Psoas muscle (tissue), 8 donors: ENCODE measurements around the gene NMBR. TPM values are rescaled to one million over a fixed set of nuclear protein-coding genes. Genes with fewer than 3 reads are reported as not detected.

Source experiments
- ATAC-seq, 4 donors: fragments of 200-7000 bp; cut with Tn5 transposase; one replicate each; pipeline ENCODE4 v1.9.1; 2020; ENCODE audit warnings: moderate library complexity in 3 of 4, mild to moderate bottlenecking in 2 of 4
- DNase-seq, 2 donors: peaks; one replicate each; pipeline ENCODE4 v3.0.0-alpha.2; 2020
- H3K27ac ChIP-seq: fragments of 200-600 bp; one replicate; pipeline ENCODE4 v1.8.0; 2022
- H3K27me3 ChIP-seq, 3 donors: fragments of 200-600 bp in 1 of 3; one replicate each; pipeline versions ENCODE4 v1.6.1 to v1.8.0; 2013 to 2022; ENCODE audit warnings: low read length in 2 of 3, mild to moderate bottlenecking in 2 of 3, moderate library complexity in 1 of 3; ENCODE audit not compliant: insufficient read depth in 3 of 3
- H3K36me3 ChIP-seq, 2 donors: fragments of 200-600 bp in 1 of 2; one replicate each; pipeline versions ENCODE4 v1.6.1 to v1.8.0; 2013 to 2022; ENCODE audit warnings: low read depth in 1 of 2, mild to moderate bottlenecking in 1 of 2, moderate library complexity in 1 of 2; ENCODE audit not compliant: insufficient read depth in 1 of 2
- H3K4me1 ChIP-seq: fragments of 200-600 bp; one replicate; pipeline ENCODE4 v1.8.0; 2022
- H3K4me3 ChIP-seq: fragments of 200-600 bp; one replicate; pipeline ENCODE4 v1.8.0; 2022; ENCODE audit warnings: mild to moderate bottlenecking
- H3K9me3 ChIP-seq: fragments of 200-600 bp; one replicate; pipeline ENCODE4 v1.8.0; 2022
- CTCF ChIP-seq: fragments of 200-600 bp; IDR thresholded peaks from one replicate; pipeline ENCODE4 v1.8.0; 2022; ENCODE audit warnings: antibody characterized with exemption
- WGBS, 3 donors: extraction: QIAGEN DNeasy Blood & Tissue Kit; methylation state at CpG; one replicate each; pipeline versions ENCODE4 v1.1.6 to v1.1.7; 2013; 5-methylcytosine and 5-hydroxymethylcytosine counted together
- intact Hi-C, 2 donors: fragments of 100-400 bp; cut with DNase I; formaldehyde crosslinking; loops; one replicate each; pipeline versions ENCODE4 v1.11.0 to v1.14.2; 2022
- polyA plus RNA-seq, 3 donors: library from polyadenylated mRNA; stranded (reverse); fragments of 200-250 nt; gene quantifications; one replicate each; pipeline ENCODE4 v1.2.3, GENCODE V29; 2013
- total RNA-seq, 4 donors: library from RNA; stranded (reverse); fragmentation: NEBNext Ultra II Directional in 2 of 4; extraction: Animal tissue kit (Norgen Biotek cat#: 25700) in 2 of 4; gene quantifications; one replicate each; pipeline versions ENCODE4 v1.2.1 to v1.2.4, GENCODE V29; 2021 to 2023
- donor health status: healthy with polysubstance abuse.
- donor health status: DM: no; HTN: no; CAD: no; lungs with moderate emphysema.
- donor health status: Bipolar disorder and iron deficiency.
- donor health status: healthy.
- donor health status: DM: yes; HTN: yes; CAD: no.
- donor health status: DM: no; HTN: no; CAD: no.
- donor health status: DM: no; HTN: no; CAD: no.
- donor health status: DM: yes; HTN: yes; CAD: no.

NMBR gene
- total and polyA plus RNA-seq, 7 donors, result not detected

GRCh38 chr6:142183351-142183750 is 36.4 kb upstream of the NMBR start:
- intact Hi-C loops, result no loop called here
- no peak for TF ChIP-seq CTCF
- 87 to 97% (median 89%) methylated on average over 1 of the region's 1 CpG for WGBS, 3 donors

GRCh38 chr6:142182004-142182403 is 35.1 kb upstream of the NMBR start:
- Histone ChIP-seq H3K9me3 (peaks cover 5% of the 10 kb centered on the region), H3K36me3 (peaks cover 0 to 4% of the 10 kb centered on the region in 2 donors), H3K4me3 (no peak overlapping the region), H3K27ac (no peak overlapping the region), H3K27me3 (no peaks in the 10 kb centered on the region), H3K4me1 (peaks cover 6% of the 10 kb centered on the region)
- no peak for ATAC-seq
- intact Hi-C loops, result no loop called here
- no peak for TF ChIP-seq CTCF
- no peak for DNase-seq

More at GRCh38 chr6:142183351-142183750, 36.4 kb upstream of the NMBR start:
- H3K27me3 ChIP-seq, result no peaks in the 10 kb centered on the region
- H3K27ac ChIP-seq, result no peak overlapping the region
- no peak for ATAC-seq
- H3K4me1 ChIP-seq, result peaks cover 14% of the 10 kb centered on the region
- DNase-seq, result no peak
- no peaks in the 10 kb centered on the region for H3K36me3 ChIP-seq
- no peak overlapping the region for H3K4me3 ChIP-seq
- H3K9me3 ChIP-seq, result no peaks in the 10 kb centered on the region

- Histone ChIP-seq H3K4me1 (no peaks in the 10 kb centered on the region), H3K36me3 (peaks cover 0 to 24% of the 10 kb centered on the region in 2 donors), H3K27me3 (no peaks in the 10 kb centered on the region), H3K9me3 (peaks cover 5% of the 10 kb centered on the region), H3K27ac (no peak overlapping the region), H3K4me3 (no peak overlapping the region)
- intact Hi-C loops, result no loop called here
- no peak for TF ChIP-seq CTCF
- DNase-seq, result no peak
- ATAC-seq, result no peak
Observed at GRCh38 chr6:142178129-142178528, 31.2 kb upstream of the NMBR start.

- TF ChIP-seq CTCF, result no peak
- Histone ChIP-seq H3K36me3 (peaks cover 0 to 58% of the 10 kb centered on the region in 2 donors), H3K27ac (no peak overlapping the region), H3K4me1 (no peaks in the 10 kb centered on the region), H3K9me3 (peaks cover 5% of the 10 kb centered on the region), H3K27me3 (no peaks in the 10 kb centered on the region), H3K4me3 (no peak overlapping the region)
- ATAC-seq, result no peak
- 93 to 95% (median 94%) methylated on average over 6 of the region's 6 CpGs for WGBS, 3 donors
- intact Hi-C loops, result no loop called here
- no peak for DNase-seq
Observed at GRCh38 chr6:142174703-142175102, 27.8 kb upstream of the NMBR start.

- DNase-seq, result no peak
- Histone ChIP-seq H3K27me3 (no peaks in the 10 kb centered on the region), H3K9me3 (peaks cover 5% of the 10 kb centered on the region), H3K27ac (no peak overlapping the region), H3K4me1 (no peaks in the 10 kb centered on the region), H3K4me3 (no peak overlapping the region), H3K36me3 (peaks cover 0 to 65% of the 10 kb centered on the region in 2 donors)
- TF ChIP-seq CTCF, result no peak
- no peak for ATAC-seq
- intact Hi-C loops, result no loop called here
- 95 to 100% (median 98%) methylated on average over 3 of the region's 3 CpGs for WGBS, 3 donors
Observed at GRCh38 chr6:142173980-142174379, 27.1 kb upstream of the NMBR start.
